ENCODE data around the gene MUC4. TPM values are rescaled to one million over a fixed set of nuclear protein-coding genes. Genes with fewer than 3 reads are reported as not detected.

Gene MUC4
- total and polyA plus RNA-seq, 9 of the 15 experiments (the other 6 are each of a cell fraction or from before 2014, with no cell fraction given) = under 0.01 to 0.21 (median 0.10) TPM; not detected in 4

- TF ChIP-seq, protein P1, sequence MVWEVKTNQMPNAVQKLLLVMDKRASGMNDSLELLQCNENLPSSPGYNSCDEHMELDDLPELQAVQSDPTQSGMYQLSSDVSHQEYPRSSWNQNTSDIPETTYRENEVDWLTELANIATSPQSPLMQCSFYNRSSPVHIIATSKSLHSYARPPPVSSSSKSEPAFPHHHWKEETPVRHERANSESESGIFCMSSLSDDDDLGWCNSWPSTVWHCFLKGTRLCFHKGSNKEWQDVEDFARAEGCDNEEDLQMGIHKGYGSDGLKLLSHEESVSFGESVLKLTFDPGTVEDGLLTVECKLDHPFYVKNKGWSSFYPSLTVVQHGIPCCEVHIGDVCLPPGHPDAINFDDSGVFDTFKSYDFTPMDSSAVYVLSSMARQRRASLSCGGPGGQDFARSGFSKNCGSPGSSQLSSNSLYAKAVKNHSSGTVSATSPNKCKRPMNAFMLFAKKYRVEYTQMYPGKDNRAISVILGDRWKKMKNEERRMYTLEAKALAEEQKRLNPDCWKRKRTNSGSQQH (CRISPR knock-in tag; IDR thresholded peaks at IDR 0.05) = no peak
- TF ChIP-seq ZNF511 (CRISPR knock-in tag; IDR thresholded peaks at IDR 0.05) (no peak), BRD4 (IDR thresholded peaks at IDR 0.05) (no peak), ZNF12 (CRISPR knock-in tag; IDR thresholded peaks at IDR 0.05) (no peak), EP400 (IDR thresholded peaks at IDR 0.05) (no peak), MTF1 (CRISPR knock-in tag; IDR thresholded peaks at IDR 0.05; ENCODE audit: borderline replicate concordance) (no peak), HNRNPL (IDR thresholded peaks at IDR 0.05; ENCODE audit: low read depth, low read length) (no peak), L3MBTL2 (IDR thresholded peaks at IDR 0.05) (no peak; the same call in 1 of the 2 replicates), JUND (IDR thresholded peaks at IDR 0.05; ENCODE audit: borderline replicate concordance, low read depth, low read length) (peak; percentile 77), JUND (tag; IDR thresholded peaks at IDR 0.05; ENCODE audit: borderline replicate concordance, low read depth, low read length) (peak; percentile 71; the same call in 1 of the 3 replicates), CBFA2T3 (IDR thresholded peaks at IDR 0.05) (peak; percentile 29; the same call in 1 of the 2 replicates), GATAD2A (IDR thresholded peaks at IDR 0.05) (no peak), ZNF165 (CRISPR knock-in tag; IDR thresholded peaks at IDR 0.05; ENCODE audit: borderline replicate concordance) (no peak), KLF6 (CRISPR knock-in tag; IDR thresholded peaks at IDR 0.05; ENCODE audit: borderline replicate concordance) (no peak; the same call in 1 of the 2 replicates), TCF3 (CRISPR knock-in tag; IDR thresholded peaks at IDR 0.05) (peak; percentile 54), ETV1 (tag; conservative IDR thresholded peaks at IDR 0.05; ENCODE audit: low read depth) (0 out of 2 replicates have a peak, but pooled peaks have one; percentile 10), SOX6 (IDR thresholded peaks at IDR 0.05) (peak; percentile 85), E2F6 (IDR thresholded peaks at IDR 0.05; ENCODE audit: borderline replicate concordance in 1 of 2, extremely low read depth in 1 of 2, insufficient read depth in 1 of 2, insufficient read length in 1 of 2, low read depth in 1 of 2, low read length in 1 of 2, poor library complexity in 1 of 2, severe bottlenecking in 1 of 2) (no peak), SLC30A9 (CRISPR knock-in tag; IDR thresholded peaks at IDR 0.05) (no peak), DACH1 (IDR thresholded peaks at IDR 0.05; ENCODE audit: partially characterized antibody) (no peak), ARID1B (IDR thresholded peaks at IDR 0.05) (peak; percentile 62; the same call in 1 of the 2 replicates), ZNF79 (CRISPR knock-in tag; IDR thresholded peaks at IDR 0.05; ENCODE audit: low read depth) (no peak), ZNF780A (CRISPR knock-in tag; IDR thresholded peaks at IDR 0.05) (no peak)
- TF ChIP-seq, protein P2, sequence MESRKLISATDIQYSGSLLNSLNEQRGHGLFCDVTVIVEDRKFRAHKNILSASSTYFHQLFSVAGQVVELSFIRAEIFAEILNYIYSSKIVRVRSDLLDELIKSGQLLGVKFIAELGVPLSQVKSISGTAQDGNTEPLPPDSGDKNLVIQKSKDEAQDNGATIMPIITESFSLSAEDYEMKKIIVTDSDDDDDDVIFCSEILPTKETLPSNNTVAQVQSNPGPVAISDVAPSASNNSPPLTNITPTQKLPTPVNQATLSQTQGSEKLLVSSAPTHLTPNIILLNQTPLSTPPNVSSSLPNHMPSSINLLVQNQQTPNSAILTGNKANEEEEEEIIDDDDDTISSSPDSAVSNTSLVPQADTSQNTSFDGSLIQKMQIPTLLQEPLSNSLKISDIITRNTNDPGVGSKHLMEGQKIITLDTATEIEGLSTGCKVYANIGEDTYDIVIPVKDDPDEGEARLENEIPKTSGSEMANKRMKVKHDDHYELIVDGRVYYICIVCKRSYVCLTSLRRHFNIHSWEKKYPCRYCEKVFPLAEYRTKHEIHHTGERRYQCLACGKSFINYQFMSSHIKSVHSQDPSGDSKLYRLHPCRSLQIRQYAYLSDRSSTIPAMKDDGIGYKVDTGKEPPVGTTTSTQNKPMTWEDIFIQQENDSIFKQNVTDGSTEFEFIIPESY (CRISPR knock-in tag; IDR thresholded peaks at IDR 0.05) = peak; percentile 36; the same call in 1 of the 2 replicates
- TF ChIP-seq, protein P3, sequence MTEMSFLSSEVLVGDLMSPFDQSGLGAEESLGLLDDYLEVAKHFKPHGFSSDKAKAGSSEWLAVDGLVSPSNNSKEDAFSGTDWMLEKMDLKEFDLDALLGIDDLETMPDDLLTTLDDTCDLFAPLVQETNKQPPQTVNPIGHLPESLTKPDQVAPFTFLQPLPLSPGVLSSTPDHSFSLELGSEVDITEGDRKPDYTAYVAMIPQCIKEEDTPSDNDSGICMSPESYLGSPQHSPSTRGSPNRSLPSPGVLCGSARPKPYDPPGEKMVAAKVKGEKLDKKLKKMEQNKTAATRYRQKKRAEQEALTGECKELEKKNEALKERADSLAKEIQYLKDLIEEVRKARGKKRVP (CRISPR knock-in tag; IDR thresholded peaks at IDR 0.05) = peak; percentile 64
These were observed 11.5 kb downstream of the MUC4 start (continued) for GRCh38 chr3:195800240-195800639.

All from K562 (cell line).